OCI-LY3 (cell line): ENCODE measurements around the gene CHST13.

ENCODE experiments used
- H2AFZ ChIP-seq: fragments of 200-600, 300-600 bp; shearing (Covaris generic); 2 replicates; pipeline ENCODE4 v1.6.0; 2014; ENCODE audit warnings: antibody characterized with exemption, low read depth, low read length
- H3K27ac ChIP-seq: fragments of 200-600, 300-600 bp; sonication (generic); 2 replicates; pipeline ENCODE4 v1.5.1; 2014; ENCODE audit warnings: mild to moderate bottlenecking, low read length, moderate library complexity, mixed read lengths
- H3K27me3 ChIP-seq: fragments of 200-600, 300-600 bp; sonication (generic); 2 replicates; pipeline ENCODE4 v1.6.1; 2014; ENCODE audit warnings: low read depth, low read length, mixed read lengths
- H3K36me3 ChIP-seq: fragments of 200-600, 300-600 bp; sonication (generic); replicated peaks from 2 replicates; pipeline ENCODE3; 2014; ENCODE audit warnings: low read depth, low read length, mixed read lengths
- H3K4me1 ChIP-seq: fragments of 300-600, 200-600 bp; sonication (generic); 2 replicates; pipeline ENCODE4 v1.6.1; 2014; ENCODE audit warnings: low read length, mixed read lengths
- H3K4me2 ChIP-seq: fragments of 200-600, 300-600 bp; sonication (generic); 2 replicates; pipeline ENCODE4 v1.6.1; 2014; ENCODE audit warnings: low read length, mixed read lengths
- H3K4me3 ChIP-seq: fragments of 300-600, 200-600 bp; sonication (generic); 2 replicates; pipeline ENCODE4 v1.5.1; 2014; ENCODE audit warnings: antibody characterized with exemption, mild to moderate bottlenecking, low read length, moderate library complexity
- H3K79me2 ChIP-seq: fragments of 300-600, 200-600 bp; shearing (Covaris generic); 2 replicates; pipeline ENCODE4 v1.6.1; 2014; ENCODE audit warnings: mild to moderate bottlenecking, low read length, mixed read lengths
- H3K9ac ChIP-seq: fragments of 300-600, 200-600 bp; shearing (Covaris generic); 2 replicates; pipeline ENCODE4 v1.6.0; 2014; ENCODE audit warnings: mild to moderate bottlenecking, low read length, moderate library complexity
- H3K9me3 ChIP-seq: fragments of 200-600, 300-600 bp; shearing (Covaris generic); 2 replicates; pipeline ENCODE4 v1.6.1; 2014; ENCODE audit warnings: low read length, mixed read lengths; ENCODE audit not compliant: insufficient read depth
- H4K20me1 ChIP-seq: fragments of 200-600, 300-600 bp; sonication (generic); 2 replicates; pipeline ENCODE4 v1.6.1; 2016; ENCODE audit warnings: low read length, mixed read lengths; ENCODE audit not compliant: insufficient read depth
- CTCF ChIP-seq: fragments of 200-600, 300-600 bp; sonication (generic); IDR thresholded peaks from 2 replicates; pipeline ENCODE4 v1.5.1; 2014; ENCODE audit warnings: antibody characterized with exemption, low read length, low read depth
- EZH2phosphoT487 ChIP-seq: fragments of 200-600 bp; shearing (Covaris generic); IDR thresholded peaks from 2 replicates; pipeline ENCODE4 v1.6.1; 2018; ENCODE audit warnings: antibody characterized with exemption, mixed run types, low read depth

Gene CHST13

GRCh38 chr3:126488886-126489569 is 34.9 kb upstream of the CHST13 start:
- Histone ChIP-seq H3K79me2 (no peaks in the 10 kb centered on the region), H3K9ac (no peak overlapping the region)
- TF ChIP-seq EZH2phosphoT487 (no peak), CTCF (no peak)

DNA sequence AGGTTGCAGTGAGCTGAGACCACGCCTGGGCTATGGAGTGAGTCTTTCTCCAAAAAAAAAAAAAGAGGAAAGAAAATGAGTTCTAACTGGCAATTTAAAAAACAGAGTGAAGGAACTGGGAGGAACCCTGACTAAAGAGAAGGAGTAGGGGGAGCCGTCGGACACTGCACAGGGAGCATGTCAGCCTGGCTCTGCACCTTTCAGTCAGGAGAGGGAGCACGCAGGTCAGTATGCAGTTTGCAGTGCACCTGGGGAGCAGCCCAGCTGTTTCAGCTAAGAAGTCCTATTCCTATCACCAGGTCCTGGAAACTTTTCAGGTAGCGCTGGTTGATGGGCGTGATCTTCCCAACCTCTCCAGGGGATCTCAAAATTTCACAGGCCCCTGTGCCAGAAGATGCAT is 33.3 kb upstream of the CHST13 start:
- Histone ChIP-seq H4K20me1 (no peaks in the 10 kb centered on the region), H3K79me2 (no peaks in the 10 kb centered on the region), H3K36me3 (no peaks in the 10 kb centered on the region), H3K27ac (no peak overlapping the region), H3K9ac (no peak overlapping the region), H3K4me3 (no peak overlapping the region), H3K9me3 (no peaks in the 10 kb centered on the region), H2AFZ (no peak overlapping the region), H3K4me1 (no peaks in the 10 kb centered on the region), H3K27me3 (peaks cover 5% of the 10 kb centered on the region; the same call in 1 of the 2 replicates), H3K4me2 (no peak overlapping the region)
- no peak for TF ChIP-seq CTCF
- no peak for TF ChIP-seq EZH2phosphoT487

More at GRCh38 chr3:126488886-126489569, 34.9 kb upstream of the CHST13 start:
- no peak overlapping the region for H3K4me2 ChIP-seq
- H3K27ac ChIP-seq, result no peak overlapping the region
- H3K27me3 ChIP-seq, result peaks cover 5% of the 10 kb centered on the region; the same call in 1 of the 2 replicates
- H3K4me3 ChIP-seq, result no peak overlapping the region
- H2AFZ ChIP-seq, result no peak overlapping the region
- H3K9me3 ChIP-seq, result no peaks in the 10 kb centered on the region
- no peaks in the 10 kb centered on the region for H3K4me1 ChIP-seq
- H3K36me3 ChIP-seq, result no peaks in the 10 kb centered on the region
- H4K20me1 ChIP-seq, result no peaks in the 10 kb centered on the region

GRCh38 chr3:126491221-126492013 is 32.5 kb upstream of the CHST13 start:
- Histone ChIP-seq H3K36me3 (no peaks in the 10 kb centered on the region), H3K27ac (no peak overlapping the region), H3K4me3 (no peak overlapping the region), H3K9ac (no peak overlapping the region), H3K4me1 (no peaks in the 10 kb centered on the region), H3K4me2 (no peak overlapping the region), H4K20me1 (no peaks in the 10 kb centered on the region), H3K9me3 (no peaks in the 10 kb centered on the region), H2AFZ (no peak overlapping the region), H3K27me3 (peaks cover 5% of the 10 kb centered on the region; the same call in 1 of the 2 replicates), H3K79me2 (no peaks in the 10 kb centered on the region)
- TF ChIP-seq EZH2phosphoT487 (no peak), CTCF (no peak)

DNA sequence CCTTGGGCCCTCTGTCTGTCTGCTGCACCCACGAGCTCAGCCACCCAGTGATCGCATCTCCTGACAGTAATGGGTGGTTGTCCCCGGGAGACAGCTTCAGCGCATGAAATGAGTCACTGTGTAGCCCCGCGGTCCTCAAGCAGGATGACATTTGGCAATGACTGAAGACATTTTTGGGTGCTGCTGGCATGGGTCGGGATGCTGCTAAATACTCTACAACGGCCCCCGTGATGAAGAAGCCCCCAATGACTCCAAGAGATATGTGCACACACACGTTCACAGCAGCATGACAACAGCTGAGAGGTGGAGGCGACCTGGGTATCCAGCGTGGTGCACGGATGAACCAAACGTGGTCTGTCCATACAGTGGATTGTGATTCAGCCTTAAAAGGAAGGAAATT is 30.9 kb upstream of the CHST13 start:
- Histone ChIP-seq H3K79me2 (no peaks in the 10 kb centered on the region), H3K27ac (no peak overlapping the region), H3K4me1 (no peaks in the 10 kb centered on the region), H3K27me3 (peaks cover 5% of the 10 kb centered on the region; the same call in 1 of the 2 replicates), H4K20me1 (no peaks in the 10 kb centered on the region), H3K9ac (no peak overlapping the region), H3K4me2 (no peak overlapping the region), H3K4me3 (no peak overlapping the region), H3K9me3 (no peaks in the 10 kb centered on the region), H2AFZ (no peak overlapping the region), H3K36me3 (no peaks in the 10 kb centered on the region)
- TF ChIP-seq EZH2phosphoT487 (no peak), CTCF (no peak)
